Measurements from ENCODE around the gene ASB10. TPM values are rescaled to one million over a fixed set of nuclear protein-coding genes. Genes with fewer than 3 reads are reported as not detected.
A peak's percentile ranks its signal among the peaks of the same experiment; 100 is the strongest.

ASB10 gene
- total RNA-seq, 1 donor from 2014 or later, result 0.99 TPM

DNA sequence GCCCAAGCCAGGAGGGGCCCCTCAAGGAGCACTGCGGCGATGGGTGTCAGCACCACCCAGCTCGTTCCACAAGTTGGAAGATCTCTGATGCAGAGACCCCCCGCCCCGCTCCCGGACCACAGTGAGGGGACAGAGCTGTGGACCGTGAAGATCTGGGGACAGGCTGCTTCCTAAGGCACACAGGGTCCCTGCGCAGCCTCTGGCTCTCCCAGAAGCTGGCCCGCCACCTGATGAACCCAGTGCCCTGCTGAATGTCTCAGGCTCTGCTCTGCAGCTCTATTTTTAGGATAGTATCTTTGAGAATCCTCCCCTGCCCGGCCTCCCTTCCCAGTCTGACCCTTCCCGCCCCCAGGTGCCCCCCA, 49.3 kb downstream of the ASB10 start:
- no peak for DNase-seq (ENCODE audit: low read depth)

DNA sequence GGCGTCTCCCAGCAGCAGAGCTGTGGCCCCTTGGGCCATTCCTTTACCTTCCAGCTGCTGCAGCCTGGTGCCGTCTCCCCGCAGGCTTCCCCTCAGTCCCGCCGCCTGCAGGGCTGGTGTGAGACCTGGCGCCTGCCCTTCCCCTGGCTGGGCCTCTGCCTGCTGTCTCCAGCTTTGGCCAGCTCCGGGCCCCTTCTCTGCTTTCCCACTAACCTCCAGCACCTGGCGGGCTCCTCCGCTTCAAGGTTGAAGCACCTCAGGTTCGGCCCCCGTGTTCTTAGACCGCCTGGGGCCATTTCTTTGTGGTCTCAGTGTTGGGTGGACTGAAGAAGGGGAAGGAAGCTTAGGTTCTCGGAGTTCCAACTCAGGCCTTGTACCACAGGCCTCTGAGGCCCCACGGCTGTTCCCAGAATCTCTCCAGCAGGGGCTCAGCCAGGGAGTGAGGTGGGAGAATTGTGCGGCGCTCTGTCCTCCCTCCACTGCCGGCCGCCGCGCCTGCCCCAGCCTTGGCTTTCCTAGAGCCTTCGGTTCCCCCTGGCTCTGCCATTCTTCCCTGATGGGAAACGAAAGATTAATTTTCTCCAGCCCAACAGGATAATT, 49.9 kb downstream of the ASB10 start:
- no peak for DNase-seq (ENCODE audit: low read depth)

DNA sequence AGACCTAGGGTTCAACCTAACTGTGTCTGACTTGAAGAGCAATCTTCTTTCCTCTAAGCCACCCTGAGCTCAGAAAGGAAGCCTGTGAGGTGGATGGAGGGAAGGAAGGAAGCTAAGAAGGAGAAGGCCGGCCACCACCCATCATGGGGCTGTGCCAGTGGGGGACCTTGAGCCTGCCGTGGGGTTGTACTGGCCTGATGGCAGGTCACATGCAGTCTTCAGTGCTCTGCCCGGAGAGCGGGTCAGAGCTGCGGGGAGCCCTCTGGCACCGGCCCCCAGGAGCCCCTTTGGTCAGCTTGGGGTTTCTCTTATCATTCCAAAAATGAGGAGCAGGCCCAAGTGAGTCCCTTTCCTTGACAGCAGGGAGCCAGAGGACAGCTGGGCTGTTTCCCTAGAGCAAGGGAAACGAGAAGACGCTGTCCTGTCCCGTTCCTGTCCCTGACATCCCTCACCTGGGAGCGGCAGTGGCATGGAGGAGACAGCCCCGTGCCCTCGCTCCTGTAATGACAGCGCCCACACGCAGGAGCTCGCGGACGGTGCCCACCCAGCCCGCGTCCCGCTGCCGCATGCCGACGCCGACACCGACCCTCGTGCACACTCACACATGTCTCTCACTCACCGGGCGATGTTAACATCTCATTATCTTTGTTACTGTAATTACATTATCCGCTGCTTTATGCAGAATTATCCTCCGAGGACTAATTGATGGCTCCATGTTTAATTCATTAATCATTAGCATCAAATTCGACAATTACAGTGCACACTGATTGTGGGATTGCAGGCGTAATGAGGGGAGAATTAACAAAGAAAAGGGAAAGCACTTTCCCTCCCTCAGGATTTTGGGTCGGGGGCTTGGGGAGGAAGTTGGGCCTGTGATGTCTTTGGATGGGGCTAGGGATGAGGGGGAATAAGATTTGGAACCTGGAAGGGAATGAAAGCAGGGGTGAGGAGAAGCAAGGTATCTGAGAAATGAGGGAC, 50.9 kb downstream of the ASB10 start:
- no peak for DNase-seq (ENCODE audit: low read depth)

DNA sequence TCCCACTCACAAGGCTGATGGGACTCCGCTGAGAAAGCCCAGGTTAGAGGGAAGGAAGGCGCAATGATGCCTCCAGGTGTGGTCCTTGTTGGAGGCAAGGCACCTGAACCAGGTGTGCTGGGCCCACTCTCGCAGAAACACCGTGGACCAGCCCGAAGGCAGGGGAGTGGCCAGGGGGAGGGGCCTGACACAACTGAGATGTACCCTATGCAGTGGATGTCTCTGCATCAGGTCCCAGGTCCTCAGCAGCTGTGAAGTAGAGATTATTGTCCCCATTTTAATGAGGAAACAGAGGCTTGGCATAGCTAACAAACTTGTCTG, 51.6 kb downstream of the ASB10 start:
- DNase-seq (ENCODE audit: low read depth), result no peak

DNA sequence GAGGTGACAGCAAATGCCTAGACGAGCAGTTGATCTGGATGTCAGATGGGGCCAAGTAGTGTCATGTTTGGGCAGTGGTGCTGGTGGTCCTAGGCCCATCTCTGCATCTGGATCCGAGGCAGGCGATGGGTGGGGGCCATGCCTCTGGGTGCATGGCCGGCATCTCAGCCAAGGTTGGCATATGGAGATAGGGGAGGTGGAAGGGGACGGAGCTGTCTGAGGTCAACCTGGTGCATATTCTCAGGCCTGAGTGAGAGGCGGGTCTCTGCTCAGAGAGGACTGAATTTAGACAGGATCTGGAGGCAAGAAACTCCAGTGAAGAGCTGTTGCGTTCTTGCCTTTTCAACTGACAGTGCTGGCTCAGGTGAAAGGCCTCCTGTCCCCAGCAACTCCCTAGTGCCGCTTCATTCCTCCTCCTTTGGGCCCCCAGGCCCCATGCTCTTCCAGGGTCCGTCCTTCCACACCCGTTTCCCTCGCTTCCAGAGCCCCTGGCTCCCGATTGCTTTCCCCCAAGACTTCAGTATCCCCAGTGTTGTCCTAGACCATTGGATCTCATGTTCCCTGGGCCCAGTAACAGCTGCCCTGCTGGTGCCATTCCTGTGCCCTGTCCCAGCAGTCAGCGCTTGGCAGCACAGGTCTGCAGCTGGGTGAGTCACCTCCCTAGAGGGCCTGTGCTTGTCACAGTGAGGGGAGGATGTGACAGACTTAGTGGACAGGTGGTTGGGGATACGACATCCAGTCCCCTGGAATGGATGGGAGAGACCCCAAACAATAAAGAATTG, 52.1 kb downstream of the ASB10 start:
- DNase-seq (ENCODE audit: low read depth), result peak; percentile 49

DNA sequence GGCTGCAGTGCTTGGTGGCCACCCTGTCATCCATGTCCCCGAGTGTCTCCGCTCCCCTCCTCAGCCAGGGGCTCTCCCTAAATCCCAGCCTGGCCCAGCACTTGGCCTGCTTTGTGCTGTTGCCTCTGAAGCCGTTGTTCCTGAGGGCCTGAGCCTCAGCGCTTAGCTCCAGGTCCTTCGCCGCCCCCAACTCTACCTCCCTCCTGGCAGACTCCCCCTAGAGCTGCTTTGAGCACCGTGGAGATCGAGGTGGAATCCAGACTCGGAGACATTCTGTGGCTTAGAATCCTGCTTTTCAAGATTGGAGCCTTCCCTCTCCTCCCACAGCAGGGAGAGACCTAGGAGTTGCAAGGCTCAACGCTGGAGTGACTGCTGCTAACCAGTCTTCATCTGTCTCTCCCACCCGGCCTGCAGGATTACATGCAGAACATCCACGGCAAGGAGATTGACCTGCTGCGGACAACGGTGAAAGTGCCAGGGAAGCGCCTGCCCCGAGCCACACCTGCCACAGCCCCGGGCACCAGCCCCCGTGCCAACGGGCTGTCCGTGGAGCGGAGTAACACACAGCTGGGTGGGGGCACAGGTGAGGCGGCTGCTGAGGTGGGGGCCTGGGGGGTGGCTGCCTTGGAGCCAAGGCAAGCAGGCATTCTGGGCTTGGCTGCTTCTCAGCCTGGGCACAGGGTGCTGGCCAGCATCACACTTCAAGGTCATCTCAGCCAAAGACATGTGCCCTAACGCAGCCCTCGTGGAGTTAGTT, 52.9 kb downstream of the ASB10 start:
- DNase-seq (ENCODE audit: low read depth), result no peak

GRCh38 chr7:151133266-151133985, 53.6 kb downstream of the ASB10 start:
- DNase-seq (ENCODE audit: low read depth), result no peak

DNA sequence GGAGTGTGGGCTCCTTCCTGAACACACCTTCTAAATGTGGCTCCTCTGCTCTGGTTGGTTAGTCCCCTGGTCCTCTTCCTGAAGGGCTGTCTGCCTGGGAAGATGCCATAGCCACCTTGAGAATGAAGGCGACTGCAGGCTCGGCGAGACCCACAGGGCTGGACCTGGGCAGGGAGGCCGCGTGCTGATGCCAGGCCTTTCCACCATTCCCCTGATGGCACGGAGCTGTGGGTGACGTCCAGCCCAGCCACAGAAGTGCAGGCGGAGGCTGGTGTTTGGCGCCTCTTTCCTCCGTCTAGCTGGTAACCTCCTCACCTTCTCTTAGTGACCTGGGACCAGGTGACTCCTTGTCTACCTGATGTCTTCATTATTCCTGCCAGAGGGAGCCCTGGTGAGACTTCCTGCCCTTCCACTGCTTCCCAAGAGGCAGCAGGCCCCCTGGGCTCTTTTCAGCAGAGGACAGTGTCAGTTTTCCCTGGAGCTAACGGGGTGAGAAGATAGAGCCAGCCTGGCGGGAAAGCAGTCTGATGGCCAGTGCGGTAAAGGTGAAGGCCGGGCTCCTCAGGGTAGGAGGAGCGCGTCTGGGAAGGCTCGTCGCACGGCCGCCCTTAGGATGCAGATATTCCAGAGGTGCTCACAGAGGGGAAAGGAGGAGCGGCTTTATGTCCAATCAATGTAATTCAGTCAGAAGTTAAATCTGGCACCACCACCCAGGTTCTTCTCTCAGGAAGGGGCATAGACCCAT, 54.4 kb downstream of the ASB10 start:
- DNase-seq (ENCODE audit: low read depth), result no peak

DNA sequence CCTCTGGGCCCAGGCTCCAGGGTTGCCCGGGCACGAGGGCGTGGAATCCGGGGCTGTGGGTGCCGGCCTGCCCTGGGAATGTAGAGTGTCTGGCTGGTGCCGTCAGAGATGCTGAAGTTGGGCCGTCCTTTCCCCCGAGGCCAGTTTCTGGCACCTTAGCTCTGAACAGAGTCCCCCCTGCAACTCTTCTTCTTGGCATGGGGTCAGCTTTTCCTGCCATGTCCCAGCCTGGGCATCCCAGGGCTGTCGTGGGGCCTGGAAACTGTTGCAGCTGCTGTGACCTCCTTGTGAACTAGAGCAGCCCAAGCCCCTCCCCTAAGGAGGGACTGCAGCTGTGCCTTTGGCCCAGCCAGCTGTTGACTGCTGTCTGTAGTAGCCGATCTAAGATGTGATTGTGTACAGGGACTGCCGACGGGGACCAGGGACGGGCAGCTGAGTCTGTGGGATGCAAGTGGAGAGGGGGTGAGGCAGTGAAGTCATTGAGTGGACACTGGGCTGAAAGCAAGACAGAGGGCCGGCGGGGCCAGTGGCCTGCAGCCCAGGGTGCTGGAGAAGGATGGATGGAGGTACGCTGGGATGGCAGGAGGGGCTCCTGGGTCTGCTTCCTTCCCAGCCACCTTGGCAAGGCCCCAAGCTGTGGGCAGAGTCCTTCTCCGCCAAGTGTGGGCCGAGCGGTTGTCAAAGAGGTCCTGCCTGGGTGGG, 55.3 kb downstream of the ASB10 start:
- DNase-seq (ENCODE audit: low read depth), result peak; percentile 82

DNA sequence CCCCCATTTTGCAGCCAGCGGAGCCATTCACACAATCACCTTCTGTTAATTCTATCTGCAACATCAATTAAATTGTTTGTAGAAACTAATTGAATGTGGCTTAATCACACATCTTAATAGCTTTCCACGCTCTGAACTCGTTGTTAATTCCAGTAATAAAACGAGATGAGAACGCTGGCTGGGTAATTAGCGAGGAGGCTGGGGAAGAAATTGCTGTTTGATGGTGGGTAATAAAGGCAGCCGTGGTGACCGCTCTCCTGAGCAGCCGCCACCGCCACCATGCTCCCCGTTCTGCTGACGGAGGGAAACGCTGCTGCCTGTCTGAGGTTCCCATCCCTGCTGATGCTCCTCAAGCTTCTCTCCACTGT, 55.8 kb downstream of the ASB10 start:
- no peak for DNase-seq (ENCODE audit: low read depth)

GRCh38 chr7:151130741-151131157, 56.3 kb downstream of the ASB10 start:
- no peak for DNase-seq (ENCODE audit: low read depth)

GRCh38 chr7:151129960-151130591, 57.0 kb downstream of the ASB10 start:
- no peak for DNase-seq (ENCODE audit: low read depth)

- DNase-seq (ENCODE audit: low read depth), result no peak
Observed at GRCh38 chr7:151129117-151129959, 57.7 kb downstream of the ASB10 start.

DNA sequence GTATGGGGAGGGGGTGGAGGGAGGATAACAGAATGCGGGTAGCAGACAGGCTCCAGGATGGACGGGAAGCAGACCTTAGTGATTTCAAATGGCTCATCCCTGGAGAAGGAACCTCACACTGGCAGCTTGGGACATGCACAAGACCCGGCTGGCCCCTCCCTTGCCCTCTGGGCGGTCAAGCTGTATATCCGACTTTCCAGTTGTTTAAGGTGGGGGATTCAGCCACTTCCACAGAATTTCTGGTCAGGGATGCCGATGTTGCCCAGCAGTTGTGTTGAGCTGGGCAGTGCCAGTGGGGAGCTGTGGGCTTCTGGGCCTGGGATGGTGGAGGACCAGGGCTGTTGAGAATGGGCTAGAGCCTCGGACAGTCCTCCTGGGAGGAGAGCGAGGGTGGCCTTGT, 58.3 kb downstream of the ASB10 start:
- DNase-seq (ENCODE audit: low read depth), result no peak

- no peak for DNase-seq (ENCODE audit: low read depth)
Observed at GRCh38 chr7:151128144-151128543, 58.9 kb downstream of the ASB10 start.

- DNase-seq (ENCODE audit: low read depth), result no peak
Observed at GRCh38 chr7:151126491-151127137, 60.4 kb downstream of the ASB10 start.

GRCh38 chr7:151125846-151126481, 61.1 kb downstream of the ASB10 start:
- DNase-seq (ENCODE audit: low read depth), result no peak
